T-helper 9 cell (primary cell): ENCODE data around the gene C6orf132.

ENCODE experiments used
- DNase-seq: peaks from one replicate; pipeline ENCODE4 v3.0.0-alpha.2; 2020

C6orf132 gene

GRCh38 chr6:42135161-42135560, 7.3 kb downstream of the C6orf132 start:
- no peak for DNase-seq

- DNase-seq: no peak
Measured at GRCh38 chr6:42133926-42134325, 8.5 kb downstream of the C6orf132 start.

DNA sequence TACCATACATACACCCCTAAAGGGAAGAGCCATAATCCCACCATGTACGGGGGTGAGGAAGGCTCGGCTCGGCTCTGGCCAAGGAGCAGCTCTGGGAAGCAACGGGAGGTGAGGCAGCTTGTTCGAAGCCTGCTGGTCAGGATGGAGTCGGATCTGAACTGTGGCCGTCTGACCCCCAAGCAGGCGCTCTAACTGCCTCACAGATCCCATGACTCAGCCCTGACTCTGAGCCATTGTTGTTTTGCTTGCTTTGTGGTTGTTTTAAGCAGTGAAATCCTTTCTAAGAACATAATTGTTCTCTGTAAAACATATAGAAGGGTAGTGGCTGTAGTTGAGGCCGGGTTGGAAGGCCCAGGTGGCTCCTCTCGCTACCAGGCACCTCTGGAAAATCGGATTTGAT, 10.9 kb downstream of the C6orf132 start:
- no peak for DNase-seq

DNA sequence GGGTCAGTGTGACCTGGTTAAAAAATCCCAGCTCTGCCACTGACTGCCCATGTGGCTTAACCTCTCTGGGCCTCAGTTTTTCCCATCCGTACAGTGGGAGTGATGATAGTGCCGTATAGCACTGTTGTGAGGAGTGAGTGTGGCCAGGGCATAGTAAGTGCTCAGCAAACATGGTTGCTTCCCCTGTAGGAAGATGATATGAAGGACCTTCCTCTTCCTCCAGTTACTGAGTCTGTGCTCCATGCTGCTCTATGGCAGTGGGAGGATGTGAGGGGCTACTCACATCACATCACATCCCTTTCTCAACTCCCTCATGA, 13.1 kb downstream of the C6orf132 start:
- DNase-seq: no peak

DNA sequence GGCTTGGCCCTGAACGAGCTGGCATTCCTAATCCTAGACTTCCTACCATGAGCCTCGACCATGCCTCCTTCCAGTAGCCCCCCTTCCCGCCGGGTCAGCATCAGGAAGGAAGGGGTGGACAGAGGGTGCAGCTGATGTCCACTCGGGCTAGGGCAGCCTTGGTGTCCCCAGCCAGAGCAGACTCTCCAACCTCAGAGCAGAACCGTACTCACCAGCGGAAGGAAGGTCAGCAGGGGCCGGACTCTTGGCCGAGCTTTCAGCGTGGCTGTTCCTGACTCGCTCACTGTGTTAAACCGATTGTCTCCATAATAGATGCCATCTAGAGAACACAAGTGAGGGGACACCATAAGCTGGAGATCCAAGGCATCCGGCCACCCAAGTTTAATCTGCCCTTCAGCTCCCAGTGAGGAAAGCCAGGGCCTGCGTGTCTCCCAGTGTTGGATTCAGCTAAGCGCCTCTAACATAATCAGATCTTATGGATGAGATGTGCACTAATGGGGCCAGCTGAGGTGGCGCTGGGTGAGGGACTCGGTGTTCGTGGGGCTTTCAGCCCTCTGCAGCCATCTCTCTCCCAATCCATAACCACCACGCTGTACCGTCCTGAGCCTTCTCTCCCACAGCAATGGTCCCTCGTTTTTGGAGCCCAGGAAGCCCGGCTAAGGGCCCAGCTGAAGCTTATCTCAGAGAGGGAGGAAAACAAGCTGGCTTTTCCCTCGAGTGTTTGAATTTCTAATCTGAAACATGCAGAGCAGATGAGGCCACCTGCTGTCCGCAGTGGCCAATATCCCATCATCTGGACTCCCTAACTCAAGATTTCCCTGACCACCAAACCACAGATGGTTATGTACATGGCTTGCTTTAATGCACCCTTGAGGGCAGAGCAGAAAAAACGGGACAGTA, 13.7 kb downstream of the C6orf132 start:
- DNase-seq: no peak

- DNase-seq: no peak
Measured at GRCh38 chr6:42125663-42126062, 16.8 kb downstream of the C6orf132 start.

- no peak for DNase-seq
Measured at GRCh38 chr6:42125231-42125630, 17.2 kb downstream of the C6orf132 start.

DNA sequence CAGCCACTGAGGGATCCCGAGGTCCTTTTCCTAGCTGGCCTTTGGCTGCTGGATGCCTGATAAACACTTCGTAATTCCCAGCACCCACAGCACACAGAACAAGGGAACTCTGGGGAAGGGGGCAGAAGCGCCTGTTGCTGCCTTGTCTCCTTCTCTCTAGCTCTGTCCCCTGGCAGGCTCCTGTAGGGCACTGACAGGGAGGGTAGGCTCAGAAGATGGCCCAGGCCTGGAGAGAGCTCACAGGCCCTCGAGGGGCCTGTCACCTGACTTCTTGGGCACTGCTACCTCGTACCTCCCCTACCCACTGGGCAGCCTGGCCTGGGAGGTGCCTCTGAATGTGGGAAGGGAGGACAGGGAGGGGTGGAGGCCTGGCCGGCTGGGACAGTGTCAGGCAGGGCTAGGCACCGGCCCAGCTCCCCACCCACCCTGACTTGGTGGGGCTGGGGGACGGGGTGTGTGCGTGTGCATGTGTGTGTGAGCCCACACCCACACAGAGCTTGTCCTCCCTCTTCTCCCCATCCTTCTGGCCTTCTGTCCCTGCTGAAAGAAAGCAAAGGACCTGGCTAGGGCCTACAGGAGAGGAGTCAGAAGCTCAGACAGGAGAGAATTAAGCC, 18.1 kb downstream of the C6orf132 start:
- no peak for DNase-seq

GRCh38 chr6:42123379-42124103, 18.9 kb downstream of the C6orf132 start:
- no peak for DNase-seq

GRCh38 chr6:42120895-42121865, 21.2 kb downstream of the C6orf132 start:
- no peak for DNase-seq

- no peak for DNase-seq
Measured at GRCh38 chr6:42118162-42119001, 24.0 kb downstream of the C6orf132 start.

DNA sequence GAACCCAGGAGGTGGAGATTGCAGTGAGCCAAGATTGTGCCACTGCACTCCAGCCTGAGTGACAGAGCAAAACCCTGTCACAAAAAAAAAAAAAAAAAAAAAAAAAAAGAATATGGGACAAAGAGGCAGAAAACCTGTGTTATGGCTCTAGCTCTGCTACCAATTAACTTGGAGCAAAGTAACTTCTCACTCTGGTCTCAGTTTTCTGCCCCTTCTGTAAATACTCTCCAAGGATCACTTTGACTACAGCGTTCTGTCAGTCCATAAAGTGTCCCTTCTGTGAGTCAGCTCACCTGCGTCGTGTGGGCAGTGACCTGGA, 24.6 kb downstream of the C6orf132 start:
- DNase-seq: no peak

GRCh38 chr6:42113936-42114636, 28.3 kb downstream of the C6orf132 start:
- no peak for DNase-seq

GRCh38 chr6:42112351-42112750, 30.1 kb downstream of the C6orf132 start:
- no peak for DNase-seq

- no peak for DNase-seq
Measured at GRCh38 chr6:42110683-42111082, 31.7 kb downstream of the C6orf132 start.

DNA sequence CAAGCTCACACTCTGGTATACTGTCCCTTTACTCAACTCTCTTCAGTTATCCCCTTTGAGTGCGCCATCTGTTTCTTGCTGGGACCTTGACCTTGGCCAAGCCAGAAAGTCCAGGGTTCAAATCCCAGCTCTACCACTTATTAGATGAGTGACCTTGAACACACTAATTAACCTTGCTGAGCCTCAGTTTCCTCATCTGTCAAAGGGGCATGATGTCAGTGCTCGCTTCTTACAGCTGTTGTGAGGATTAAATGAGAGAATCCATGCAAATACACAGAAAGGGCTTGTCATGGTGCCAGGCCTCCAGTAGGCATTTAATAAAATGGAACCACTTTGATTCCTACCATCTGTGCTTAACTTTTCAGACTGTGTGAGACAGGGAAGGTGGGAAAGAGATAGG, 34.3 kb downstream of the C6orf132 start:
- no peak for DNase-seq

DNA sequence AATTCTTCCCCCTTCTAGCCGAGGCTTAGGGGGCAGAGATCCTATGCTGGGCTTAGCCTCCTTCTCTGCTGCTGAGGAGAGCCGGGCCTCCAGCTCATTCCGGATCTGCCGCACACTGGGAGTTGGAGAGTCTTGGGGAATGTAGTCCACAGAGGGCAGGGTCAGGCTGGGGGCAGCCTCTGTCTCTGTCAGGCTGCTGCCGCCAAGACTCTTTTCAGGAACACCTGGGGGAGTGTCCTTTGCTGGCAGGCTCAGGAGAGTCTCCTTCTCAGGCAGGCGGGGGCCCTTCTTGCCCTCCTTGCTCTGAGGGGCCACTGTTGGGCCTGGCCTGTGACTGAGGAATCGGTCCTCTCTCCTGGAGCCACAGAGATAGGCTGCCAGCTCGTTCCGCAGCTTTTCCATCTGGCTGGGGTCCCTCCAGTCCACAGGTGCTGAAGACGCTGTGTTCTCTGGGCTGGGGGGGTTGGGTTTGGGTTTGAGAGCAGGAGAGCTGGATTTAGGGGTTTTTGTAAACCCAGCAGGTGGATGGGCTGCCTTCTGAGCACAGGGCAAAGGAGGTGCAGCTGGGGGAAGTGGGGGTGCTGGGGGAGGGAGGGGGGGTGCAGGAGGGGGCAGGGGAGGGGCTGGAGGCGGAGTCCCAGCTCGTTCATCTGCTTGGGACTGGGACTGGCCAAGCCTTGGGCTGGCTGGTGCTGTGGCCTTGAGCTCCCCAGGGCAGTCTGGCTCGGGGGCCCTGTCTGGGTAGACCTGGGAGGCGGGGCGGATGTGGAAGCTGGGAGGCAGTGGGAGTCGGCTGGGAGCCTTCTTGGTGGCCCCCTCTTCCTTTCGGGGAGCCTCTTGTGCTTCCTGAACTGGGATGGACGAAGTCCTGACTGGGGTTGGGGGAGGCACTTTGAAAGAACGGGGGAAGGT, 36.1 kb downstream of the C6orf132 start:
- DNase-seq: no peak

DNA sequence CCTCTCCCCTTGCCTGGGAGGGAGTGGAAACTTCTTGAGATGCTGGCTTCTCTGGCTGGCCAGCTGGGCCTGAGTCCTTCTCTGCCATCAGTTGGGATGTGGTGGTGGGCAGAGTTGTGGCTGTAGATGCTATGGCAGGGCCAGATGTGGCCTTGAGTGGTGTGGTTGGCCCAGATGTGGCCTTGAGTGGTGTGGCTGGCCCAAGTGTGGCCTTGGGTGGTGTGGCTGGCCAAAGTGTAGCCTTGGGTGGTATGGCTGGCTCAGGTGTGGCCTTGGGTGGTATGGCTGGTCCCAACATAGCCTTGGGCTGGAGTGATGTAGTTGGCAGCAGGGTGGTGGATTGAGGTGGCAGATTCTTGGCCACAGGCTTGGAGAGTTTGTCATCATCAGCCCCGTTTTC, 36.7 kb downstream of the C6orf132 start:
- no peak for DNase-seq

DNA sequence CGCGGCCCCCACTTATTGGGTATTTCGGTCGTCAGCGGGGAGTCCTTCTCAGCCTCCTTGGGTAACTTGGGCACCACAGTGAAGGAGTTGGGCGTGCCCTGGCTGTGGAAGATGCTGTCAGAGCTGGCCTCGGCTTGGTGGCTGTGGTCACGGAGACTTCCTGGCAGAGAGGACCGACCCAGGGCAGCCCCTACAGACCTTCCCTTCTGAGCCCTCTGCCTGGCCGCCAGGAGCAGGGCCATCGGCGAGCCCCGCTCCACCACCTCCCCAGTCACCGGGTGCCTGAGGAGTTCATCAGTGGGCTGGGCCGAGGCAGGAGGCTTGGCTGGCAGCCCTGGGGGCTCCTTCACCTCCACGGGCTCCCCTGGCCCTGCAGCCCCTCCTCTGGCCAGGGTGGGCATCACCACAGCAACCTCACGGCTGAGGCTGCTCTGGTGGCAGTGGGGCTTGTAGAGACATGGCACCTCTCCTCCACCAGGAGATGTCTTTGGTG, 37.2 kb downstream of the C6orf132 start:
- DNase-seq: no peak

GRCh38 chr6:42104804-42105125, 37.7 kb downstream of the C6orf132 start:
- no peak for DNase-seq
